Skeletal muscle tissue (tissue), 4 donors: ENCODE data around the gene LY6G5B. TPM values are rescaled to one million over a fixed set of nuclear protein-coding genes. Genes with fewer than 3 reads are reported as not detected.
A peak's percentile ranks its signal among the peaks of the same experiment; 100 is the strongest.

Source experiments
- H3K27ac ChIP-seq: one replicate; pipeline ENCODE4 v1.7.0; 2013; ENCODE audit warnings: mild to moderate bottlenecking, low read depth, low read length, inconsistent platforms
- H3K27me3 ChIP-seq, 3 donors: one replicate each; pipeline ENCODE4 v1.7.0; 2013; ENCODE audit warnings: low read length in 3 of 3; ENCODE audit not compliant: control insufficient read depth in 3 of 3, insufficient read depth in 3 of 3
- H3K36me3 ChIP-seq, 3 donors: one replicate each; pipeline ENCODE4 v1.7.0; 2013; ENCODE audit warnings: low read length in 3 of 3; ENCODE audit not compliant: control insufficient read depth in 3 of 3, insufficient read depth in 3 of 3
- H3K4me1 ChIP-seq, 3 donors: one replicate each; pipeline ENCODE4 v1.7.0; 2013; ENCODE audit warnings: low read length in 3 of 3, mild to moderate bottlenecking in 3 of 3; ENCODE audit not compliant: control insufficient read depth in 3 of 3, insufficient read depth in 3 of 3
- H3K4me3 ChIP-seq, 3 donors: one replicate each; pipeline ENCODE4 v1.7.0; 2013; ENCODE audit warnings: low read length in 3 of 3
- H3K9ac ChIP-seq, 3 donors: one replicate each; pipeline ENCODE4 v1.7.0; 2013; ENCODE audit warnings: low read length in 3 of 3, mild to moderate bottlenecking in 3 of 3, moderate library complexity in 2 of 3, low read depth in 1 of 3
- H3K9me3 ChIP-seq, 3 donors: one replicate each; pipeline ENCODE4 v1.7.0; 2013; ENCODE audit warnings: low read length in 3 of 3; ENCODE audit not compliant: control insufficient read depth in 3 of 3
- total RNA-seq: library from RNA; depleted of rRNA; stranded (reverse); fragments of >200 nt; gene quantifications from one replicate; pipeline ENCODE4 v1.2.3, GENCODE V29; 2014
- donor health status: Osteomylitis.

Gene LY6G5B
- total RNA-seq, 1 donor from 2014 or later = 2.6 TPM

DNA sequence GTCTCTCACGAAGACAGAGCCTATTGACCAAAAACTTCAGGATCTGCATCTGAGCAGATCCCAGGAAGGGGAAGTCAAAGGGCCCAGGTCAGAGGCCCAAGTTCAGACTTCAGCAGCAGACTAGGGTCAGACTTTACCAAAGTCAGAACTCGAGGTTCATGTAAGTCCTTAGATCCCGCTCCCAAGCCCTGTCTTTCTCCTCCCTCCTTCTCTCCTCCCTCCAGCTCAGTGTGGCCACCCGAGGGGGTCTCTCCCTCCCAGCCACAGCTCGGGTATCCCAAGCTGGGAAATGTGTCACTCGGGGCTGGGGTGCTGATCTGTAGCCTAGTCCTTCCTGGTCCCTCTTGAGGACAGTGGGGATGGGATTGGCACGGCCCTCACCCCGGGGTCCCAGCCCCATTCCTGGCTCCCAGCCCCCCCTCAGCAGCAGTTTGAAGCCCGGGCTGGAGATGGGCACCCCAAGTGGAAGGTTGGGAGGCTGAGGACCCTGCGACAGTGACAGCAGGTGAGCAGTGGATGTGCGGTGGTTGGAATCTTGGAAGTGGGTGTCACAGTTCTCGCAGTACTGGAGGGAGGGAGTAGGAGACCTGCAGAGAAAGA lies 7.6 kb upstream of the LY6G5B start:
- no peaks in the 10 kb centered on the region for H3K27me3 ChIP-seq
- no peak overlapping the region for H3K9ac ChIP-seq
- no peaks in the 10 kb centered on the region for H3K9me3 ChIP-seq
- H3K4me3 ChIP-seq = no peak overlapping the region
- peaks cover 18 to 31% (median 25%) of the 10 kb centered on the region in 3 donors for H3K36me3 ChIP-seq
- H3K27ac ChIP-seq = no peak overlapping the region
- H3K4me1 ChIP-seq = peaks cover 56 to 73% (median 68%) of the 10 kb centered on the region in 3 donors

- peaks cover 52 to 73% (median 63%) of the 10 kb centered on the region in 3 donors for H3K4me1 ChIP-seq
- no peaks in the 10 kb centered on the region for H3K27me3 ChIP-seq
- peak overlapping the region; percentile 90 to 98 (median 97) for H3K4me3 ChIP-seq
- no peaks in the 10 kb centered on the region for H3K9me3 ChIP-seq
- peak overlapping the region; percentile 88 to 98 (median 97) for H3K9ac ChIP-seq
- peak overlapping the region; percentile 95 for H3K27ac ChIP-seq
- peaks cover 23 to 34% (median 30%) of the 10 kb centered on the region in 3 donors for H3K36me3 ChIP-seq
Observed at GRCh38 chr6:31663126-31663960, 6.4 kb upstream of the LY6G5B start.

DNA sequence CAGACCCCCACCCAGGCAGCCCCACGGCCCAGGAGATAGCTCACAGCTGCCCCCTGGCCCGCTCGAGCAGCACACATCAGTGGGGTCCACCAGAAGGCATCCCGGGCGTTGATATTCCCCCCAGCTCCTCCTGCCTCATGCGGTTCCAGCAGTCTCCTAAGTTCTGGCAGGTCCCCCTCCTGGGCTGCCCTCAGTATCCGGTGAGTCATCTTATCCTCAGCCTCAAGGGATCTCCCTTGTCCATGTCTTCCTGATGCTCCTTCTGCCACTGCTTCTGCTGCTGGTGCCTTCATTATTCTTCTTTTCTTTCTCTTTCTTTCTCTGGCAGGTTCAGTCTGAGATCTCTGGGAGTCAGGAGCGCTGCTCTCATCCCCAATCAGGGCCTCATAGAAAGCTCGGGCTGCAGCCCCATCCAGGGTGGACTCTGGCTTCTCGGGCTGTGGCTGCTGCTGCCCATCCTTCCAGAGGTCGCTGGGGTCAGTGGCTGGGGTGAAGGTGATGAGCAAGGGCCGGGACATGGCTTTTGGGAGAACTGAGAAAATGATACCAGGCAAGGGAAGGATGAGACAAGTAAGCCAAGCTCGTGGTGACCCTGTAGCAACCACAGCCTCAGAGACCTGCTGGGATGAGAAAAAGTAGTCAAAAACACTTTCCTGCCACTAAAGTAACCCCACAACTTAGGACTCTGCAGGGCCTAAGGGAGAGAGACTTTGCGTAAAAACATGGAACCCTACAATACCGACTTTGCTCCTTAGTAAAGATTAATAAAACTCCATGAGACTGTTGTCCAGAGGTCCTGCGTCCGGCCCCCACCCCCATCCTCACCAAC lies 5.6 kb upstream of the LY6G5B start:
- peaks cover 32 to 42% (median 37%) of the 10 kb centered on the region in 3 donors for H3K36me3 ChIP-seq
- H3K4me3 ChIP-seq = peak overlapping the region; percentile 90 to 98 (median 97)
- peak overlapping the region; percentile 88 to 98 (median 97) for H3K9ac ChIP-seq
- H3K27ac ChIP-seq = peak overlapping the region; percentile 95
- peaks cover 44 to 71% (median 54%) of the 10 kb centered on the region in 3 donors for H3K4me1 ChIP-seq
- no peaks in the 10 kb centered on the region for H3K27me3 ChIP-seq
- no peaks in the 10 kb centered on the region for H3K9me3 ChIP-seq

GRCh38 chr6:31664790-31665500 lies 4.8 kb upstream of the LY6G5B start, which contains the start of gene GPANK1:
Gene GPANK1 (minus strand): TSS chr6:31664997. CDS start chr6:31664478, 519 bp downstream.
- Histone ChIP-seq H3K9me3 (no peaks in the 10 kb centered on the region), H3K4me1 (peaks cover 36 to 66% (median 47%) of the 10 kb centered on the region in 3 donors), H3K27ac (peak within 1 kb of the TSS; percentile 95), H3K36me3 (peaks cover 39 to 50% (median 44%) of the 10 kb centered on the region in 3 donors), H3K27me3 (no peaks in the 10 kb centered on the region), H3K9ac (peak within 1 kb of the TSS; percentile 97 to 98 (median 98)), H3K4me3 (peak within 1 kb of the TSS; percentile 90 to 98 (median 97))

- H3K36me3 ChIP-seq = peaks cover 45 to 56% (median 50%) of the 10 kb centered on the region in 3 donors
- H3K9ac ChIP-seq = peak within 1 kb of the TSS; percentile 97 to 98 (median 98)
- H3K9me3 ChIP-seq = no peaks in the 10 kb centered on the region
- H3K4me1 ChIP-seq = peaks cover 32 to 60% (median 43%) of the 10 kb centered on the region in 3 donors
- H3K4me3 ChIP-seq = peak within 1 kb of the TSS; percentile 94 to 98 (median 97)
- peak within 1 kb of the TSS; percentile 95 for H3K27ac ChIP-seq
- H3K27me3 ChIP-seq = no peaks in the 10 kb centered on the region
Observed at GRCh38 chr6:31665501-31666336, 4.1 kb upstream of the LY6G5B start, which contains the start of gene CSNK2B. Gene CSNK2B (plus strand): TSS chr6:31666080. CDS start chr6:31666832, 752 bp downstream.

GRCh38 chr6:31666337-31666965 lies 3.3 kb upstream of the LY6G5B start:
- Histone ChIP-seq H3K9me3 (no peaks in the 10 kb centered on the region), H3K4me1 (peaks cover 28 to 54% (median 39%) of the 10 kb centered on the region in 3 donors), H3K9ac (peak overlapping the region; percentile 92 to 98 (median 96)), H3K27me3 (no peaks in the 10 kb centered on the region), H3K36me3 (peaks cover 52 to 63% (median 57%) of the 10 kb centered on the region in 3 donors), H3K4me3 (peak overlapping the region; percentile 94 to 98 (median 95)), H3K27ac (peak overlapping the region; percentile 95)

- no peak overlapping the region for H3K9ac ChIP-seq
- no peaks in the 10 kb centered on the region for H3K9me3 ChIP-seq
- H3K27me3 ChIP-seq = no peaks in the 10 kb centered on the region
- H3K4me3 ChIP-seq = no peak overlapping the region
- peaks cover 11 to 22% (median 16%) of the 10 kb centered on the region in 3 donors for H3K4me1 ChIP-seq
- H3K36me3 ChIP-seq = peaks cover 16 to 25% (median 16%) of the 10 kb centered on the region in 3 donors
- no peak overlapping the region for H3K27ac ChIP-seq
Observed at GRCh38 chr6:31676322-31676903, 6.6 kb downstream of the LY6G5B start.

DNA sequence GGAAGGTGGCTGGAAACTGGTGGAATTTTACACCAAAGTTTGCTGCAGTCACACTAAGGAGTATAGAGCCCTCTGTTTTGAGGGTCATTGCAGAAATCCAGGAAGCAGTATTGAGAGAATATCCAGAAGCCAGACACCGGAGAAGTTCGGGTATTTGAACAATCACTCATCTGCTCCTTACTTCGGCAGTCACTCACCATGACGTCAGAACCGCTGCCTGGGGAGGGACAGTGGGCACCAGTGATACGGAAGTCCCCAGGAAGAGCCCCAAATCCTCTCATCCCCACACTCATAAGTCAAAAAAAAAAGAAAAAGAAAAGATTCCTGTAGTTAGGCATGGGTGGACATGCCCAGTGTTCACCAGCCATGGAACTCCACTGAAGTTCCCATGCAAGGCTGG lies 7.1 kb downstream of the LY6G5B start:
- H3K36me3 ChIP-seq = peaks cover 11 to 20% (median 11%) of the 10 kb centered on the region in 3 donors
- no peak overlapping the region for H3K9ac ChIP-seq
- no peak overlapping the region for H3K4me3 ChIP-seq
- no peak overlapping the region for H3K27ac ChIP-seq
- no peaks in the 10 kb centered on the region for H3K9me3 ChIP-seq
- no peaks in the 10 kb centered on the region for H3K27me3 ChIP-seq
- peaks cover 15 to 25% (median 18%) of the 10 kb centered on the region in 3 donors for H3K4me1 ChIP-seq
